H1 (cell line): Measurements from ENCODE around the gene AFAP1L2. TPM values are rescaled to one million over a fixed set of nuclear protein-coding genes. Genes with fewer than 3 reads are reported as not detected.

Experiments
- CTCF ChIA-PET: fragments of 300-600 bp; sonication (Branson Sonifier 250); formaldehyde crosslinking; loops from one replicate; lab custom pipeline; 2021; ENCODE audit not compliant: partially characterized antibody; lab: Charles Lee
- POLR2A ChIA-PET: fragments of 300-600 bp; sonication (Branson Sonifier 250); formaldehyde crosslinking; loops from one replicate; lab custom pipeline; 2021; ENCODE audit warnings: inconsistent platforms; ENCODE audit not compliant: partially characterized antibody; lab: Charles Lee
- DNase-seq, 2 experiments: peaks; one replicate each; pipeline versions ENCODE4 v3.0.0 to v3.0.0-alpha.2; 2010 to 2022; ENCODE audit warnings: low spot score in 2 of 2, low read depth in 1 of 2, mixed read lengths in 1 of 2
- FAIRE-seq: peaks from 2 replicates; lab custom pipeline; 2011; peaks lifted over from hg19 to GRCh38; lab: Jason Lieb, UNC
- H2AFZ ChIP-seq: 2 replicates; pipeline ENCODE4 v1.8.1; 2012; ENCODE audit warnings: low read length, inconsistent platforms
- H2AK5ac ChIP-seq: 2 replicates; pipeline ENCODE4 v1.6.1; 2013; ENCODE audit warnings: low read depth, low read length
- H2BK120ac ChIP-seq: replicated peaks from 2 replicates; pipeline ENCODE3; 2013; ENCODE audit warnings: low read depth, low read length, inconsistent platforms
- H2BK12ac ChIP-seq: 2 replicates; pipeline ENCODE4 v1.6.1; 2013; ENCODE audit warnings: low read depth, low read length
- H2BK15ac ChIP-seq: 2 replicates; pipeline ENCODE4 v1.6.1; 2013; ENCODE audit warnings: low read length
- H2BK20ac ChIP-seq: 2 replicates; pipeline ENCODE4 v1.6.1; 2013; ENCODE audit warnings: low read length
- H2BK5ac ChIP-seq: 2 replicates; pipeline ENCODE4 v1.6.1; 2013; ENCODE audit warnings: low read depth, low read length
- H3K14ac ChIP-seq: 2 replicates; pipeline ENCODE4 v1.6.1; 2013; ENCODE audit warnings: inconsistent platforms; ENCODE audit not compliant: insufficient read length
- H3K18ac ChIP-seq: 2 replicates; pipeline ENCODE4 v1.6.1; 2013; ENCODE audit warnings: low read length; ENCODE audit errors: extremely low read depth
- H3K23ac ChIP-seq: 2 replicates; pipeline ENCODE4 v1.6.1; 2013; ENCODE audit warnings: inconsistent platforms; ENCODE audit not compliant: insufficient read length
- H3K23me2 ChIP-seq: 2 replicates; pipeline ENCODE4 v1.6.1; 2013; ENCODE audit warnings: low read depth, low read length
- H3K27ac ChIP-seq: 2 replicates; pipeline ENCODE4 v1.6.1; 2011; ENCODE audit warnings: low read depth, low read length, inconsistent platforms
- H3K27me3 ChIP-seq, 4 experiments: replicated peaks in 1 of 4; 1 replicate in 1 of 4; 2 replicates in 3 of 4; pipeline versions ENCODE4 v1.6.1 to v1.8.1; 2011 to 2013; ENCODE audit warnings: low read length in 3 of 4, mild to moderate bottlenecking in 3 of 4, inconsistent platforms in 2 of 4, mixed read lengths in 2 of 4, moderate library complexity in 1 of 4; ENCODE audit not compliant: control insufficient read depth in 3 of 4, insufficient read depth in 3 of 4; ENCODE audit errors: extremely low read depth in 1 of 4
- H3K36me3 ChIP-seq, 4 experiments: 2 replicates each; pipeline versions ENCODE4 v1.6.1 to v1.8.1; 2011 to 2013; ENCODE audit warnings: mild to moderate bottlenecking in 4 of 4, low read length in 3 of 4, moderate library complexity in 2 of 4, control low read depth in 1 of 4, inconsistent platforms in 1 of 4; ENCODE audit not compliant: insufficient read depth in 4 of 4, control insufficient read depth in 2 of 4
- H3K4ac ChIP-seq: replicated peaks from 2 replicates; pipeline ENCODE3; 2013; ENCODE audit warnings: low read length, low read depth, mixed read lengths, inconsistent platforms; ENCODE audit not compliant: insufficient read length
- H3K4me1 ChIP-seq, 4 experiments: replicated peaks in 1 of 4; 1 replicate in 1 of 4; 2 replicates in 3 of 4; pipeline versions ENCODE4 v1.6.1 to v1.8.1; 2011 to 2013; ENCODE audit warnings: low read length in 3 of 4, inconsistent platforms in 2 of 4, mixed read lengths in 1 of 4; ENCODE audit not compliant: insufficient read depth in 4 of 4, control insufficient read depth in 3 of 4
- H3K4me2 ChIP-seq, 2 experiments: 2 replicates each; pipeline versions ENCODE4 v1.6.1 to v1.8.1; 2011 to 2013; ENCODE audit warnings: low read depth in 2 of 2, low read length in 2 of 2, control low read depth in 1 of 2, inconsistent platforms in 1 of 2, mild to moderate bottlenecking in 1 of 2; ENCODE audit not compliant: insufficient read depth in 1 of 2
- H3K4me3 ChIP-seq, 4 experiments: fragments of 200-600, 300-600 bp in 1 of 4; sonication (generic), shearing (Covaris generic), sonication (Bioruptor Twin) in 1 of 4; 2 replicates each; pipeline versions ENCODE4 v1.5.1 to v1.8.1; 2011 to 2016; ENCODE audit warnings: low read length in 4 of 4, low read depth in 3 of 4, control low read depth in 2 of 4, inconsistent platforms in 2 of 4, mild to moderate bottlenecking in 2 of 4, mixed read lengths in 1 of 4, moderate library complexity in 1 of 4; ENCODE audit not compliant: insufficient read depth in 2 of 4; ENCODE audit errors: extremely low read depth in 1 of 4
- H3K56ac ChIP-seq: replicated peaks from 2 replicates; pipeline ENCODE3; 2013; ENCODE audit warnings: low read depth, mild to moderate bottlenecking, mixed read lengths, low read length, inconsistent platforms; ENCODE audit not compliant: insufficient read length
- H3K79me1 ChIP-seq: 2 replicates; pipeline ENCODE4 v1.6.1; 2013; ENCODE audit warnings: low read depth, low read length, control low read depth
- H3K79me2 ChIP-seq, 2 experiments: 2 replicates each; pipeline versions ENCODE4 v1.6.1 to v1.8.1; 2012 to 2013; ENCODE audit warnings: low read length in 2 of 2, mild to moderate bottlenecking in 2 of 2, inconsistent platforms in 1 of 2; ENCODE audit not compliant: insufficient read depth in 2 of 2, control insufficient read depth in 1 of 2
- H3K9ac ChIP-seq, 4 experiments: replicated peaks in 1 of 4; 1 replicate in 1 of 4; 2 replicates in 3 of 4; pipeline versions ENCODE4 v1.6.1 to v1.8.1; 2011 to 2013; ENCODE audit warnings: low read depth in 3 of 4, low read length in 3 of 4, control low read depth in 2 of 4, mild to moderate bottlenecking in 2 of 4, moderate library complexity in 2 of 4, inconsistent platforms in 1 of 4; ENCODE audit errors: extremely low read depth in 1 of 4
- H3K9me3 ChIP-seq, 2 experiments: 2 replicates each; pipeline versions ENCODE4 v1.6.1 to v1.8.1; 2012 to 2013; ENCODE audit warnings: mild to moderate bottlenecking in 2 of 2, moderate library complexity in 2 of 2, control low read depth in 1 of 2, inconsistent platforms in 1 of 2, low read depth in 1 of 2, low read length in 1 of 2, mixed read lengths in 1 of 2; ENCODE audit not compliant: insufficient read depth in 2 of 2
- H4K20me1 ChIP-seq, 2 experiments: replicated peaks in 1 of 2; 2 replicates each; pipeline versions ENCODE3 to v1.8.1; 2011 to 2013; ENCODE audit warnings: inconsistent platforms in 2 of 2, low read length in 2 of 2, mild to moderate bottlenecking in 1 of 2; ENCODE audit not compliant: insufficient read depth in 2 of 2, control insufficient read depth in 1 of 2
- H4K5ac ChIP-seq: 2 replicates; pipeline ENCODE4 v1.6.1; 2013; ENCODE audit warnings: low read length, low read depth, mixed read lengths, inconsistent platforms; ENCODE audit not compliant: insufficient read length
- H4K8ac ChIP-seq: 2 replicates; pipeline ENCODE4 v1.8.0; 2013; ENCODE audit warnings: mild to moderate bottlenecking, moderate library complexity, low read length, inconsistent platforms; ENCODE audit not compliant: insufficient read depth; ENCODE audit errors: extremely low read depth
- H4K91ac ChIP-seq: replicated peaks from 2 replicates; pipeline ENCODE3; 2013; ENCODE audit warnings: low read length, mixed read lengths, inconsistent platforms; ENCODE audit not compliant: insufficient read length
- BACH1 ChIP-seq: IDR thresholded peaks from 2 replicates; pipeline ENCODE4 v1.6.1; 2012; ENCODE audit warnings: low read length, improper control_type of control experiment
- BCL11A ChIP-seq, 2 experiments: IDR thresholded peaks; one replicate each; pipeline ENCODE4 v1.6.1; 2011; ENCODE audit warnings: low read depth in 2 of 2, low read length in 2 of 2, mild to moderate bottlenecking in 2 of 2
- CBX5 ChIP-seq: fragments of 300-800, 300-1000 bp; sonication (generic); IDR thresholded peaks from 2 replicates; pipeline ENCODE4 v1.7.1; 2016; ENCODE audit warnings: antibody characterized with exemption, low read length, low read depth
- FOSL1 ChIP-seq: IDR thresholded peaks from 2 replicates; pipeline ENCODE4 v1.6.1; 2011; ENCODE audit warnings: mild to moderate bottlenecking, low read depth, low read length, moderate library complexity; ENCODE audit not compliant: insufficient read depth
- NRF1 ChIP-seq: IDR thresholded peaks from 2 replicates; pipeline ENCODE4 v1.6.1; 2011; ENCODE audit warnings: mild to moderate bottlenecking, low read depth, low read length, improper control_type of control experiment
- POLR2AphosphoS5 ChIP-seq: IDR thresholded peaks from 2 replicates; pipeline ENCODE4 v1.6.1; 2011; ENCODE audit warnings: low read depth, low read length
- RAD21 ChIP-seq, 2 experiments: IDR thresholded peaks in 1 of 2; conservative IDR thresholded peaks in 1 of 2; 2 replicates each; pipeline ENCODE4 v1.6.1; 2011; ENCODE audit warnings: low read depth in 2 of 2, low read length in 2 of 2, improper control_type of control experiment in 1 of 2, inconsistent platforms in 1 of 2, mild to moderate bottlenecking in 1 of 2, moderate library complexity in 1 of 2
- SRF ChIP-seq: IDR thresholded peaks from 2 replicates; pipeline ENCODE4 v1.6.1; 2011; ENCODE audit warnings: mild to moderate bottlenecking, low read depth, low read length, moderate library complexity
- ZNF274 ChIP-seq: IDR thresholded peaks from 2 replicates; pipeline ENCODE4 v1.7.0; 2012; ENCODE audit warnings: low read length, borderline replicate concordance; ENCODE audit errors: extremely low read depth
- WGBS, 2 experiments: shearing (Covaris generic) in 1 of 2; methylation state at CpG; one replicate each; pipeline versions ENCODE4 v1.1.6 to v1.1.7; 2013 to 2015; ENCODE audit warnings: low lambda C conversion rate in 2 of 2, mixed read lengths in 2 of 2, inconsistent platforms in 1 of 2, low coverage in 1 of 2, missing lambda C conversion rate in 1 of 2; ENCODE audit not compliant: insufficient replicate concordance in 2 of 2, insufficient coverage in 1 of 2, insufficient read length in 1 of 2; ENCODE audit errors: extremely low coverage in 1 of 2, missing lambda C conversion rate in 1 of 2; 5-methylcytosine and 5-hydroxymethylcytosine counted together
- polyA plus RNA-seq, 7 experiments: library from polyadenylated mRNA; depleted of rRNA in 3 of 7; stranded (reverse) in 5 of 7; unstranded in 2 of 7; fragments of >200 nt in 5 of 7; fragments of 200-250 nt in 2 of 7; gene quantifications; 1 replicate in 5 of 7; 2 replicates in 1 of 7; 4 replicates in 1 of 7; pipeline versions ENCODE4 v1.2.1 to v1.2.3, GENCODE V29; 2011 to 2013; ENCODE audit warnings: missing spikeins in 2 of 7, mixed read lengths in 2 of 7
- total RNA-seq: library from RNA; stranded (reverse); fragmentation: NEBNext Ultra II Directional; extraction: Animal tissue kit (Norgen Biotek cat#: 25700); gene quantifications from 2 replicates; pipeline ENCODE4 v1.2.1, GENCODE V29; 2021

The AFAP1L2 gene
- total and polyA plus RNA-seq, 2 of the 8 experiments (the other 6 are each of a cell fraction or from before 2014, with no cell fraction given), result 3.9 to 6.4 TPM

GRCh38 chr10:114347241-114347640 is 57.1 kb downstream of the AFAP1L2 start:
- H4K8ac ChIP-seq, result no peak overlapping the region
- H3K79me2 ChIP-seq, result no peaks in the 10 kb centered on the region
- no peak overlapping the region for H2BK15ac ChIP-seq
- H3K36me3 ChIP-seq, result no peaks in the 10 kb centered on the region
- FAIRE-seq, result no peak
- ChIA-PET CTCF (interaction anchor here (1.9 kb wide), 1 partner anchor 41 kb away, joined by 17 read pairs; no protein-coding TSS in a partner anchor), POLR2A (no interaction called here)
- H4K5ac ChIP-seq, result no peak overlapping the region
- no peak overlapping the region for H3K23ac ChIP-seq
- H2BK120ac ChIP-seq, result no peak overlapping the region
- H3K4me1 ChIP-seq, result peaks cover 0 to 7% (median 0%) of the 10 kb centered on the region in 4 experiments; a peak in 3 of 7 replicates
- no peaks in the 10 kb centered on the region for H3K79me1 ChIP-seq
- no peak overlapping the region for H2BK12ac ChIP-seq
- TF ChIP-seq RAD21 (IDR thresholded peaks at IDR 0.05 in 1 of 2, conservative IDR thresholded peaks at IDR 0.05 in 1 of 2; ENCODE audit: low read depth in 2 of 2, low read length in 2 of 2), result no peak
- TF ChIP-seq BCL11A (IDR thresholded peaks at IDR 0.05; ENCODE audit: low read depth in 2 of 2, low read length in 2 of 2), result no peak
- TF ChIP-seq BACH1, result no peak
- TF ChIP-seq ZNF274, result no peak
- no peak for TF ChIP-seq NRF1
- TF ChIP-seq CBX5, result no peak
- no peak for TF ChIP-seq POLR2AphosphoS5
- TF ChIP-seq SRF, result no peak
- TF ChIP-seq FOSL1, result no peak
- TF ChIP-seq, all 59 proteins: peak for 0
- Histone ChIP-seq H2AFZ (no peak overlapping the region), H4K91ac (no peak overlapping the region), H3K14ac (no peak overlapping the region), H3K27ac (no peak overlapping the region), H2BK5ac (no peak overlapping the region), H2BK20ac (no peak overlapping the region), H3K4ac (no peak overlapping the region), H4K20me1 (no peaks in the 10 kb centered on the region), H3K9me3 (no peaks in the 10 kb centered on the region), H3K23me2 (no peaks in the 10 kb centered on the region), H3K27me3 (no peaks in the 10 kb centered on the region), H3K4me3 (no peak overlapping the region), H3K4me2 (no peak overlapping the region), H3K56ac (no peak overlapping the region), H3K18ac (no peak overlapping the region), H2AK5ac (no peak overlapping the region), H3K9ac (no peak overlapping the region)
- 92% methylated on average over 3 of the region's 3 CpGs; no CpG with 5 or more reads in 1 of the 2 experiments for WGBS, 2 experiments
- DNase-seq, result no peak
